Panc1 (cell line): Measurements from ENCODE around the gene SMARCB1. TPM values are rescaled to one million over a fixed set of nuclear protein-coding genes. Genes with fewer than 3 reads are reported as not detected.

Experiments used
- ATAC-seq: fragments of 200-7000 bp; cut with Tn5 transposase; 2 replicates; pipeline ENCODE4 v1.9.1; 2020; ENCODE audit warnings: mild to moderate bottlenecking, moderate library complexity
- BruUV-seq: library from RNA; stranded (reverse); fragments of 400-500 nt; replicated peaks from 2 replicates; lab custom pipeline; 2021; lab: Mats Ljungman, UMichigan
- CTCF ChIA-PET: fragments of 300-600 bp; sonication (Branson Sonifier 250); formaldehyde crosslinking; loops from one replicate; lab custom pipeline; 2022; ENCODE audit warnings: antibody characterized with exemption; lab: Charles Lee
- POLR2A ChIA-PET: fragments of 300-600 bp; sonication (Branson Sonifier 250); formaldehyde crosslinking; loops from one replicate; lab custom pipeline; 2022; ENCODE audit warnings: antibody characterized with exemption; lab: Charles Lee
- DNase-seq: peaks from one replicate; pipeline ENCODE4 v3.0.0-alpha.2; 2010; ENCODE audit warnings: low read depth, low spot score
- H3K27ac ChIP-seq: 2 replicates; pipeline ENCODE4 v1.5.1; 2011; ENCODE audit warnings: mild to moderate bottlenecking, low read length, inconsistent platforms
- H3K27me3 ChIP-seq: fragments of 200-500 bp; sonication (Bioruptor generic); 2 replicates; pipeline ENCODE4 v1.6.0; 2014; ENCODE audit warnings: low read length, inconsistent platforms; ENCODE audit not compliant: control insufficient read depth, insufficient read depth
- H3K36me3 ChIP-seq: fragments of 200-500 bp; sonication (Bioruptor generic); 2 replicates; pipeline ENCODE4 v1.5.1; 2014; ENCODE audit warnings: inconsistent platforms, mild to moderate bottlenecking, low read length, moderate library complexity; ENCODE audit not compliant: control insufficient read depth, insufficient read depth
- H3K4me1 ChIP-seq: 2 replicates; pipeline ENCODE4 v1.5.1; 2011; ENCODE audit warnings: inconsistent platforms, mild to moderate bottlenecking, low read length, moderate library complexity; ENCODE audit not compliant: control insufficient read depth, insufficient read depth
- H3K4me3 ChIP-seq, 2 experiments: 2 replicates each; pipeline ENCODE4 v1.5.1; 2011 to 2012; ENCODE audit warnings: low read depth in 2 of 2, low read length in 2 of 2, mild to moderate bottlenecking in 2 of 2, inconsistent platforms in 1 of 2, moderate library complexity in 1 of 2
- H3K9me3 ChIP-seq: fragments of 200-500 bp; sonication (Bioruptor generic); 2 replicates; pipeline ENCODE4 v1.5.1; 2014; ENCODE audit warnings: low read depth, mild to moderate bottlenecking, inconsistent platforms, low read length, moderate library complexity; ENCODE audit not compliant: control insufficient read depth, insufficient read depth
- CTCF ChIP-seq: fragments of 450-650 bp; IDR thresholded peaks from 2 replicates; pipeline ENCODE4 v1.5.1; 2017; ENCODE audit warnings: mild to moderate bottlenecking
- POLR2AphosphoS5 ChIP-seq: IDR thresholded peaks from 2 replicates; pipeline ENCODE4 v1.6.1; 2012; ENCODE audit warnings: mild to moderate bottlenecking, low read depth, low read length, moderate library complexity
- REST ChIP-seq, 2 experiments: IDR thresholded peaks; 2 replicates each; pipeline ENCODE4 v1.6.1; 2011 to 2012; ENCODE audit warnings: low read depth in 2 of 2, control low read depth in 1 of 2, low read length in 1 of 2, mild to moderate bottlenecking in 1 of 2, moderate library complexity in 1 of 2; ENCODE audit not compliant: insufficient read depth in 1 of 2
- SIN3A ChIP-seq: IDR thresholded peaks from 2 replicates; pipeline ENCODE4 v1.6.1; 2012; ENCODE audit warnings: low read depth, mild to moderate bottlenecking, low read length, moderate library complexity, borderline replicate concordance; ENCODE audit not compliant: insufficient read depth
- TCF7L2 ChIP-seq: IDR thresholded peaks from 2 replicates; pipeline ENCODE4 v1.6.1; 2011; ENCODE audit warnings: mild to moderate bottlenecking, low read depth, low read length, inconsistent platforms
- in situ Hi-C: cut with HindIII; loops from 2 replicates; pipeline ENCODE4 v1.10.0; 2016; ENCODE audit warnings: low sequenced_read_pairs, low pct_unique_long_range_greater_than_20kb
- intact Hi-C: fragments of 100-400 bp; cut with micrococcal nuclease; formaldehyde crosslinking; loops from one replicate; pipeline ENCODE4 v1.10.0; 2022; ENCODE audit not compliant: unreplicated experiment
- total RNA-seq: library from RNA; stranded (reverse); gene quantifications from one replicate; pipeline ENCODE4 v1.2.1, GENCODE V29; 2021; ENCODE audit not compliant: unreplicated experiment

SMARCB1 gene
- total RNA-seq, 1 experiment from 2014 or later = 70.2 TPM

GRCh38 chr22:23775779-23776375, 10.9 kb upstream of the SMARCB1 start:
- intact Hi-C loops = loop anchor here (10.0 kb wide), 1 partner anchor 69 kb away; no protein-coding TSS in a partner anchor
- H3K27me3 ChIP-seq = no peaks in the 10 kb centered on the region
- no peaks in the 10 kb centered on the region for H3K36me3 ChIP-seq
- in situ Hi-C loops = no loop called here
- no peak overlapping the region for H3K27ac ChIP-seq
- no TSS peak for BruUV-seq
- H3K4me1 ChIP-seq = no peaks in the 10 kb centered on the region
- ATAC-seq (peak; percentile 62; the same call in 1 of the 2 replicates), DNase-seq (no peak)
- no peak overlapping the region for H3K4me3 ChIP-seq
- ChIA-PET CTCF (interaction anchor here (0.7 kb wide), 1 partner anchor 22 kb away, joined by 3 read pairs; no protein-coding TSS in a partner anchor), POLR2A (no interaction called here)
- TF ChIP-seq REST (IDR thresholded peaks at IDR 0.05; ENCODE audit: insufficient read depth in 1 of 2, low read depth in 2 of 2, low read length in 1 of 2) (no peak), TCF7L2 (no peak), POLR2AphosphoS5 (no peak), SIN3A (no peak), CTCF (no peak)
- no peaks in the 10 kb centered on the region for H3K9me3 ChIP-seq

- Histone ChIP-seq H3K27me3 (no peaks in the 10 kb centered on the region), H3K4me1 (peaks cover 6% of the 10 kb centered on the region), H3K36me3 (no peaks in the 10 kb centered on the region), H3K9me3 (no peaks in the 10 kb centered on the region), H3K4me3 (no peak overlapping the region), H3K27ac (no peak overlapping the region)
- BruUV-seq = no TSS peak
- ChIA-PET POLR2A (interaction anchor here (0.6 to 0.7 kb wide), 2 partner anchors 12 to 29 kb away, joined by 4 to 8 read pairs; no protein-coding TSS in a partner anchor), CTCF (no interaction called here)
- ATAC-seq (0 out of 2 replicates have a peak, but pooled peaks have one; percentile 8), DNase-seq (no peak)
- in situ Hi-C loops = no loop called here
- intact Hi-C loops = loop anchor here (10.0 kb wide), 1 partner anchor 67 kb away; no protein-coding TSS in a partner anchor
- TF ChIP-seq POLR2AphosphoS5 = no peak
- TF ChIP-seq CTCF = no peak
- TF ChIP-seq TCF7L2 = no peak
- TF ChIP-seq REST (IDR thresholded peaks at IDR 0.05; ENCODE audit: insufficient read depth in 1 of 2, low read depth in 2 of 2, low read length in 1 of 2) = no peak
- TF ChIP-seq SIN3A = no peak
Measured at GRCh38 chr22:23777776-23778576, 8.8 kb upstream of the SMARCB1 start.
